Testis (tissue), 2 donors: ENCODE measurements around the gene ZBTB20.

Experiments
- CTCF ChIP-seq, 3 experiments: fragments of 450-650 bp in 2 of 3; fragments of 200-600 bp in 1 of 3; sonication (generic) in 1 of 3; IDR thresholded peaks; one replicate each; pipeline ENCODE4 v1.5.1; 2016 to 2019; ENCODE audit warnings: antibody characterized with exemption in 3 of 3, mild to moderate bottlenecking in 2 of 3, moderate library complexity in 1 of 3
- POLR2A ChIP-seq: fragments of 450-650 bp; IDR thresholded peaks from one replicate; pipeline ENCODE4 v1.6.1; 2017; ENCODE audit warnings: antibody characterized with exemption, mild to moderate bottlenecking, moderate library complexity

GRCh38 chr3:114700637-114701234, 446.4 kb downstream of the ZBTB20 start:
- TF ChIP-seq POLR2A = no peak
- no peak for TF ChIP-seq CTCF (IDR thresholded peaks at IDR 0.05)
